ENCODE measurements around the gene ATP8B1.

ATP8B1 gene

GRCh38 chr18:57792631-57793301 lies 10.3 kb downstream of the ATP8B1 start:
- peaks cover 4% of the 10 kb centered on the region for H3K9me3 Mint-ChIP-seq
- peaks cover 5% of the 10 kb centered on the region for H3K4me1 Mint-ChIP-seq
- CTCF ChIA-PET, result no interaction called here
- no peak overlapping the region for H3K4me3 Mint-ChIP-seq
- no peak overlapping the region for H3K27ac Mint-ChIP-seq
- DNase-seq, result no peak
- peaks cover 31% of the 10 kb centered on the region for H3K27me3 Mint-ChIP-seq
- H3K36me3 Mint-ChIP-seq, result no peaks in the 10 kb centered on the region

DNA sequence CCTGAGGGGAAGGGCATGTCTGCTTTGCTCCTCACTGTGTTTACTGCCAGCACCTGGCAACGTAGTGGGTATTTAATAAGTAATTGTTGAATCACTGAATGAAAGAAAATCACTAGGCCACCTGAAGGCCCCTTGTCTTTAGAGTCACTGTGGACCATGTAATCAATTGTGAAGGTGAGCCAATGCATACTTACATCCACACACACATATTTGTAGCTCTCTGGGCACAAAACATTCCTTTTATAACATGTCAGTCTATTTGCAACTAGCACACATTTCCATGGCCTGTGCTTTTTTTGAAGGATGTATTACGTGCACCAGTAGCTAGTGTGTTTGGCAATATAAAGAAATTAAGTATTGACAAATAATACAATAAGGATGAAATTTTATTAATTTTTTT lies 11.2 kb downstream of the ATP8B1 start:
- Mint-ChIP-seq H3K27me3 (peaks cover 24% of the 10 kb centered on the region), H3K36me3 (no peaks in the 10 kb centered on the region), H3K27ac (no peak overlapping the region), H3K9me3 (peaks cover 4% of the 10 kb centered on the region), H3K4me3 (no peak overlapping the region), H3K4me1 (no peaks in the 10 kb centered on the region)
- no peak for DNase-seq
- CTCF ChIA-PET, result no interaction called here

GRCh38 chr18:57791192-57791591 lies 11.9 kb downstream of the ATP8B1 start:
- H3K27ac Mint-ChIP-seq, result peak overlapping the region; percentile 62
- no peak for DNase-seq
- CTCF ChIA-PET, result no interaction called here

DNA sequence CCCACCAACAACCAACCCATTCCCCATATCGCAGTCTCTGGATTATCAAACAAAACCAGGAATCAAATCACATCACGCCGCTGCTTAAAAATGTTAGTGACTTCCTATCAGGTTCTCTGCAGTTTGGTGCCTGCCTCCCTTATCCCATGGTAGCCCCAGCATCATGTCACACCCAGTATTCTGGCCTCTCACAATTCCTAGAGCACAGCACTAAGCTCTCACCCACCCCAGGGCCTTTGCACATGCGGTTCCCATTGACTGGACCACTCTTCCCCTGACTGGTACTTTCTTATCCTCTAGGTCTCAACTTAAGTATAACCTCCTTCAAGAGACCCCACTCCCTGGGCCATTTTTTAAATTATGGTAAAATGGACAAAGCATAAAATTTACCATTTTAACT lies 12.8 kb downstream of the ATP8B1 start:
- H3K4me1 Mint-ChIP-seq, result no peaks in the 10 kb centered on the region
- H3K9me3 Mint-ChIP-seq, result peaks cover under 1% of the 10 kb centered on the region
- H3K27ac Mint-ChIP-seq, result no peak overlapping the region
- no peak overlapping the region for H3K4me3 Mint-ChIP-seq
- CTCF ChIA-PET, result no interaction called here
- peaks cover 16% of the 10 kb centered on the region for H3K27me3 Mint-ChIP-seq
- no peaks in the 10 kb centered on the region for H3K36me3 Mint-ChIP-seq
- no peak for DNase-seq

More at GRCh38 chr18:57791192-57791591, 11.9 kb downstream of the ATP8B1 start:
- no peaks in the 10 kb centered on the region for H3K36me3 Mint-ChIP-seq
- H3K27me3 Mint-ChIP-seq, result peaks cover 19% of the 10 kb centered on the region
- H3K4me3 Mint-ChIP-seq, result no peak overlapping the region
- H3K9me3 Mint-ChIP-seq, result peaks cover 4% of the 10 kb centered on the region
- no peaks in the 10 kb centered on the region for H3K4me1 Mint-ChIP-seq

GRCh38 chr18:57789759-57790158 lies 13.4 kb downstream of the ATP8B1 start:
- DNase-seq, result no peak
- Mint-ChIP-seq H3K9me3 (no peaks in the 10 kb centered on the region), H3K36me3 (no peaks in the 10 kb centered on the region), H3K27me3 (peaks cover 16% of the 10 kb centered on the region), H3K4me3 (no peak overlapping the region), H3K4me1 (no peaks in the 10 kb centered on the region), H3K27ac (no peak overlapping the region)
- CTCF ChIA-PET, result no interaction called here

DNA sequence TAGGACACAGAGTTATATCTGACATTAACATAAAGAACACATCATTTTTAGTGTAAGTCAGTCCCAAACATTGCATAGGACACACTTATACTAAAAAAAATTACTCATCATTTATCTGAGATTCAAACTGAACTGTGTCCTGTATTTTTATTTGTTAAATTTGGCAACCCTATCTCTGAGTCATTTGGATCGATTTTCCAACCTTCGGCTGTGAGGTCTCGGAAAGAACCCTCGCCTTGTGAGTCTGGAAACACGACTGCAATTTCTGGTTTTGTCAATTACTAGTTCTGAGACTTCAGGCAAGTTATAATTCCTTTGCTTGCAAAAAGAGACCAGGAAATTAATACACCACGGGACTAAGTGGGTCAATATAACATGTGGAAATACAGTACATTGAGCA lies 14.0 kb downstream of the ATP8B1 start:
- H3K4me3 Mint-ChIP-seq, result no peak overlapping the region
- no peaks in the 10 kb centered on the region for H3K36me3 Mint-ChIP-seq
- no peak overlapping the region for H3K27ac Mint-ChIP-seq
- DNase-seq, result no peak
- no peaks in the 10 kb centered on the region for H3K9me3 Mint-ChIP-seq
- CTCF ChIA-PET, result no interaction called here
- H3K27me3 Mint-ChIP-seq, result peaks cover 12% of the 10 kb centered on the region
- no peaks in the 10 kb centered on the region for H3K4me1 Mint-ChIP-seq

DNA sequence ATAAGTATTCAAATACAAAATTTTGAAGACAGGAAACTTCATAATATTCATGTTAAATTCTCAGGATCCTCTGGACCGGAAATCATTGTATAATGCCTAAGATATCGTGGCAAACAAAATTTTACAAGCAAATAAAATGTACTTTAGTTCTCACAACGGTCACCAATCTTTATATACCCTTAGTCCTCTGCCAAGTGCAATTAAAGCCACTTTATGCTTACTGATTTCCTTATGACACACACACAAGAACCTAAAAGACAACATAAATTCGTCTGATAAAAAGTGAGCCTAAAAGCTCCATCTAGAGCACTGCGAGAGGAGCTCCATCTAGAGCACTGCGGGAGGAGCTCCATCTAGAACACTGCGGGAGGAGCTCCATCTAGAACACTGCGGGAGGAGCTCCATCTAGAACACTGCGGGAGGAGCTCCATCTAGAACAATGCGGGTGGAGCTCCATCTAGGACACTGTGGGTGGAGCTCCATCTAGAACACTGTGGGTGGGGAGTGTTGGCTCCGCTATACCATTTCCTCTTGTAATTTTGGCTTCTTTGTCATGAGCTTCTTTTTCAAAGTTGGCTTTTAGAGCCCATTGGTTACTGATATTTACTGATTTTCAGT lies 15.9 kb downstream of the ATP8B1 start:
- no peaks in the 10 kb centered on the region for H3K4me1 Mint-ChIP-seq
- no peaks in the 10 kb centered on the region for H3K9me3 Mint-ChIP-seq
- CTCF ChIA-PET, result no interaction called here
- peaks cover 4% of the 10 kb centered on the region for H3K27me3 Mint-ChIP-seq
- no peak for DNase-seq
- no peaks in the 10 kb centered on the region for H3K36me3 Mint-ChIP-seq
- H3K4me3 Mint-ChIP-seq, result no peak overlapping the region
- no peak overlapping the region for H3K27ac Mint-ChIP-seq

DNA sequence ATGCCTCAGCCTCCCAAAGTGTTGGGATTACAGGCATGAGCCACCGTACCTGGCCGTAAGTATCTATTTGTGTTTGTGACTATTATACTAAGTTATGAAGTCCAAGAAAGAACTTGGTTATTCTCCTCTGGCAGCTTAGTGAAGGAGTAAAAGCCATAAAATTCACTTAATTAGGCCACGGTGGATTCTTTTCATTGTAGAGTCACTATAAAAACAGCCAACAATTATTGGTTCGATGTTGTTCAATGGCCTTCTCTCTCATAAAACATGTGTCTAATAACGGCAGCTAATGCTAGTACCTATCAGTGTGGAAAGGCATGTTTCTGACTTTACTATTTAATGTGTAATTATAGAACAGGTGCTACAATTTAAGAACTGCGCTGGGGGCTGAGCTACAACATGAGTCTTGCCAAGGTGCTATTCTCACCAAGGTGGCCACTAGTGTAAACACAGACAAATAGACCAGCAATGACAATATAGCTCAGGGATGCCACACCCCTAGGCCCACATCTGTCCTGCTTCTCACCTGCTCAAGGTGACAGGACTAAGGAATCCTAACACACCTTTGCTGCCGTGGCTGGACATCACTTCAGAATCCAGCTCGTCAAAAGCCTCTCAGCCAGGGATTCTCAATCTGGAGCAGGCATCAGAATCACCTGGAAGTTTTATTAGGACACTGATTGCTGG lies 17.2 kb downstream of the ATP8B1 start:
- no peak for DNase-seq
- Mint-ChIP-seq H3K4me3 (no peak overlapping the region), H3K4me1 (peaks cover 3% of the 10 kb centered on the region), H3K27ac (no peak overlapping the region), H3K27me3 (peaks cover 4% of the 10 kb centered on the region), H3K9me3 (no peaks in the 10 kb centered on the region), H3K36me3 (no peaks in the 10 kb centered on the region)
- CTCF ChIA-PET, result interaction anchor here (1.7 kb wide), 1 partner anchor 73 kb away, joined by 4 read pairs; no protein-coding TSS in a partner anchor

GRCh38 chr18:57784801-57785114 lies 18.4 kb downstream of the ATP8B1 start:
- no peak overlapping the region for H3K27ac Mint-ChIP-seq
- H3K4me1 Mint-ChIP-seq, result peaks cover 10% of the 10 kb centered on the region
- H3K36me3 Mint-ChIP-seq, result no peaks in the 10 kb centered on the region
- H3K27me3 Mint-ChIP-seq, result no peaks in the 10 kb centered on the region
- no peaks in the 10 kb centered on the region for H3K9me3 Mint-ChIP-seq
- no peak for DNase-seq
- CTCF ChIA-PET, result no interaction called here
- H3K4me3 Mint-ChIP-seq, result no peak overlapping the region

GRCh38 chr18:57784034-57784800 lies 18.9 kb downstream of the ATP8B1 start:
- DNase-seq, result no peak
- Mint-ChIP-seq H3K27me3 (peaks cover under 1% of the 10 kb centered on the region), H3K9me3 (no peaks in the 10 kb centered on the region), H3K4me3 (no peak overlapping the region), H3K4me1 (peaks cover 10% of the 10 kb centered on the region), H3K27ac (no peak overlapping the region), H3K36me3 (no peaks in the 10 kb centered on the region)
- CTCF ChIA-PET, result no interaction called here

GRCh38 chr18:57782049-57782448 lies 21.1 kb downstream of the ATP8B1 start:
- Mint-ChIP-seq H3K36me3 (no peaks in the 10 kb centered on the region), H3K27ac (no peak overlapping the region), H3K4me1 (peaks cover 10% of the 10 kb centered on the region), H3K4me3 (no peak overlapping the region), H3K9me3 (no peaks in the 10 kb centered on the region), H3K27me3 (peaks cover 4% of the 10 kb centered on the region)
- no peak for DNase-seq
- CTCF ChIA-PET, result no interaction called here

- H3K4me3 Mint-ChIP-seq, result no peak overlapping the region
- DNase-seq, result no peak
These were observed 22.3 kb downstream of the ATP8B1 start for GRCh38 chr18:57780706-57781347.

GRCh38 chr18:57780318-57780705 lies 22.8 kb downstream of the ATP8B1 start:
- CTCF ChIA-PET, result no interaction called here
- peaks cover 10% of the 10 kb centered on the region for H3K4me1 Mint-ChIP-seq
- H3K27ac Mint-ChIP-seq, result no peak overlapping the region
- H3K9me3 Mint-ChIP-seq, result no peaks in the 10 kb centered on the region
- H3K4me3 Mint-ChIP-seq, result no peak overlapping the region
- H3K27me3 Mint-ChIP-seq, result peaks cover 5% of the 10 kb centered on the region
- no peaks in the 10 kb centered on the region for H3K36me3 Mint-ChIP-seq
- DNase-seq, result no peak

More at GRCh38 chr18:57780706-57781347, 22.3 kb downstream of the ATP8B1 start:
- CTCF ChIA-PET, result no interaction called here
- Mint-ChIP-seq H3K36me3 (no peaks in the 10 kb centered on the region), H3K27ac (no peak overlapping the region), H3K27me3 (peaks cover 4% of the 10 kb centered on the region), H3K4me1 (peaks cover 10% of the 10 kb centered on the region), H3K9me3 (no peaks in the 10 kb centered on the region)

GRCh38 chr18:57776767-57777166 lies 26.3 kb downstream of the ATP8B1 start:
- CTCF ChIA-PET, result no interaction called here
- Mint-ChIP-seq H3K4me3 (no peak overlapping the region), H3K27ac (no peak overlapping the region), H3K27me3 (peaks cover 9% of the 10 kb centered on the region), H3K36me3 (no peaks in the 10 kb centered on the region), H3K4me1 (peaks cover 10% of the 10 kb centered on the region), H3K9me3 (no peaks in the 10 kb centered on the region)
- no peak for DNase-seq
